GM12878 (cell line): ENCODE measurements around the gene DIAPH2. TPM values are rescaled to one million over a fixed set of nuclear protein-coding genes. Genes with fewer than 3 reads are reported as not detected.

Experiments
- ATAC-seq: fragments of 200-7000 bp; cut with Tn5 transposase; 3 replicates; pipeline ENCODE4 v1.9.1; 2020; ENCODE audit warnings: mild to moderate bottlenecking, moderate library complexity
- BruUV-seq: library from RNA; stranded (reverse); fragments of 400-500 nt; replicated peaks from 2 replicates; lab custom pipeline; 2021; lab: Mats Ljungman, UMichigan
- CTCF ChIA-PET: fragments of 300-600 bp; sonication (Branson Sonifier 250); formaldehyde crosslinking; extraction: SDS; loops from one replicate; lab custom pipeline; 2021; ENCODE audit warnings: inconsistent platforms; lab: Yijun Ruan, JAX
- POLR2A ChIA-PET: fragments of 350-600 bp; formaldehyde crosslinking; extraction: SDS; loops from one replicate; lab custom pipeline; 2021; ENCODE audit warnings: inconsistent platforms; lab: Charles Lee
- RAD21 ChIA-PET: fragments of 300-600 bp; sonication (Branson Sonifier 250); formaldehyde crosslinking; loops from one replicate; lab custom pipeline; 2023; ENCODE audit warnings: antibody characterized with exemption; ENCODE audit not compliant: unreplicated experiment; lab: Charles Lee
- SMC1A ChIA-PET: fragments of 300-600 bp; sonication (Branson Sonifier 250); formaldehyde crosslinking; loops from one replicate; lab custom pipeline; 2023; ENCODE audit not compliant: unreplicated experiment, uncharacterized antibody; lab: Charles Lee
- DNase-seq: peaks from one replicate; pipeline ENCODE4 v3.0.0-alpha.2; 2011; ENCODE audit warnings: low read depth, low spot score
- FAIRE-seq: peaks from 3 replicates; lab custom pipeline; 2011; peaks lifted over from hg19 to GRCh38; lab: Jason Lieb, UNC
- H2AFZ ChIP-seq: 2 replicates; pipeline ENCODE4 v1.6.0; 2011; ENCODE audit warnings: low read depth, low read length, control low read depth; ENCODE audit not compliant: control insufficient read depth
- H3K27ac ChIP-seq: 2 replicates; pipeline ENCODE4 v1.5.1; 2011; ENCODE audit warnings: control low read depth; ENCODE audit not compliant: control insufficient read depth, insufficient read depth
- H3K27me3 ChIP-seq, 2 experiments: replicated peaks in 1 of 2; 2 replicates each; pipeline versions ENCODE4 v1.6.0 to v1.6.1; 2011; ENCODE audit warnings: low read length in 1 of 2; ENCODE audit not compliant: control insufficient read depth in 2 of 2, insufficient read depth in 2 of 2
- H3K36me3 ChIP-seq, 2 experiments: 2 replicates each; pipeline ENCODE4 v1.5.1; 2011; ENCODE audit warnings: low read length in 1 of 2; ENCODE audit not compliant: control insufficient read depth in 2 of 2, insufficient read depth in 2 of 2
- H3K4me1 ChIP-seq: 2 replicates; pipeline ENCODE4 v1.6.1; 2011; ENCODE audit warnings: mild to moderate bottlenecking, low read length, moderate library complexity, mixed read lengths; ENCODE audit not compliant: control insufficient read depth, insufficient read depth
- H3K4me2 ChIP-seq: 2 replicates; pipeline ENCODE4 v1.6.0; 2011; ENCODE audit warnings: control low read depth; ENCODE audit not compliant: control insufficient read depth, insufficient read depth
- H3K4me3 ChIP-seq: fragments of 200-600 bp; sonication (generic); 2 replicates; pipeline ENCODE4 v1.5.1; 2016
- H3K79me2 ChIP-seq: 2 replicates; pipeline ENCODE4 v1.6.0; 2011; ENCODE audit warnings: low read length; ENCODE audit not compliant: control insufficient read depth, insufficient read depth
- H3K9ac ChIP-seq: 2 replicates; pipeline ENCODE4 v1.8.0; 2011; ENCODE audit warnings: low read length, control low read depth, mixed read lengths; ENCODE audit not compliant: control insufficient read depth, insufficient read depth
- H3K9me3 ChIP-seq: replicated peaks from 3 replicates; pipeline ENCODE4 v1.5.1; 2011; ENCODE audit warnings: mild to moderate bottlenecking, low read length; ENCODE audit not compliant: control insufficient read depth, insufficient read depth
- H4K20me1 ChIP-seq: 2 replicates; pipeline ENCODE4 v1.6.0; 2011; ENCODE audit not compliant: control insufficient read depth, insufficient read depth
- CEBPB ChIP-seq, 2 experiments: fragments of 150-350 bp in 1 of 2; IDR thresholded peaks; 2 replicates each; pipeline ENCODE4 v1.6.1; 2012 to 2014; ENCODE audit warnings: low read depth in 2 of 2, low read length in 2 of 2, borderline replicate concordance in 1 of 2, inconsistent platforms in 1 of 2
- EED ChIP-seq: sonication (generic); IDR thresholded peaks from 2 replicates; pipeline ENCODE4 v1.6.1; 2016; ENCODE audit warnings: antibody characterized with exemption, low read depth
- HCFC1 ChIP-seq: fragments of 150-350 bp; IDR thresholded peaks from 2 replicates; pipeline ENCODE4 v1.6.1; 2014; ENCODE audit warnings: low read length
- MTA2 ChIP-seq: fragments of 450-650 bp; IDR thresholded peaks from 2 replicates; pipeline ENCODE4 v1.6.1; 2016; ENCODE audit warnings: low read depth, mild to moderate bottlenecking, moderate library complexity
- REST ChIP-seq: IDR thresholded peaks from 2 replicates; pipeline ENCODE4 v1.6.1; 2012; ENCODE audit warnings: mild to moderate bottlenecking, low read depth, low read length
- SMC3 ChIP-seq: IDR thresholded peaks from 2 replicates; pipeline ENCODE4 v1.6.1; 2011; ENCODE audit warnings: low read length, improper control_type of control experiment, borderline replicate concordance
- YY1 ChIP-seq: IDR thresholded peaks from 2 replicates; pipeline ENCODE4 v1.6.1; 2011; ENCODE audit warnings: low read depth, mild to moderate bottlenecking, low read length
- ZNF217 ChIP-seq: fragments of 450-650 bp; IDR thresholded peaks from 2 replicates; pipeline ENCODE4 v1.6.1; 2017; ENCODE audit warnings: antibody characterized with exemption, mild to moderate bottlenecking
- WGBS: methylation state at CpG from one replicate; pipeline ENCODE4 v1.1.6; 2016; ENCODE audit warnings: low lambda C conversion rate; ENCODE audit not compliant: insufficient replicate concordance, insufficient coverage; ENCODE audit errors: missing lambda C conversion rate; 5-methylcytosine and 5-hydroxymethylcytosine counted together
- in situ Hi-C: fragments of 300-500 bp; cut with MboI; formaldehyde crosslinking; loops from 9 replicates; pipeline ENCODE4 v1.14.3; 2018; ENCODE audit warnings: mixed read lengths
- intact Hi-C: fragments of 100-400 bp; cut with micrococcal nuclease; formaldehyde crosslinking; loops from one replicate; pipeline ENCODE4 v1.14.2; 2022; ENCODE audit not compliant: unreplicated experiment
- polyA plus RNA-seq, 11 experiments: library from polyadenylated mRNA; depleted of rRNA in 4 of 11; unstranded in 6 of 11; stranded (reverse) in 5 of 11; fragments of >200 nt; fragmentation: Nextera tagmentation in 4 of 11; fragmentation: Illumina TruSeq in 1 of 11; extraction: Ambion mirVana in 4 of 11; extraction: Trizol in 1 of 11; gene quantifications; 1 replicate in 1 of 11; 2 replicates in 10 of 11; pipeline versions ENCODE4 v1.2.1 to v1.2.3, GENCODE V29; 2011 to 2016; ENCODE audit warnings: inconsistent platforms in 2 of 11, missing spikeins in 2 of 11, low read depth in 1 of 11
- total RNA-seq, 4 experiments: library from RNA; depleted of rRNA in 3 of 4; stranded (reverse); fragments of >200 nt in 3 of 4; fragmentation: Illumina TruSeq in 1 of 4; extraction: Trizol in 1 of 4; gene quantifications; 2 replicates each; pipeline versions ENCODE4 v1.2.1 to v1.2.3, GENCODE V29; 2013 to 2021
- TF ChIP-seq, protein P1 (sequence below): fragments of 450-650 bp; conservative IDR thresholded peaks from 2 replicates; pipeline ENCODE4 v1.6.1; 2017; ENCODE audit warnings: mild to moderate bottlenecking, moderate library complexity

Gene DIAPH2
- total and polyA plus RNA-seq, 10 of the 15 experiments (the other 5 are each of a cell fraction or from before 2014, with no cell fraction given): 2.2 to 16.6 (median 8.8) TPM

- H3K4me3 ChIP-seq: no peak overlapping the region
- no peaks in the 10 kb centered on the region for H3K9me3 ChIP-seq
- H3K9ac ChIP-seq: no peak overlapping the region
- ChIA-PET CTCF (interaction anchor here (1.7 kb wide), 1 partner anchor 17 kb away, joined by 7 read pairs; no protein-coding TSS in a partner anchor), SMC1A (no interaction called here), POLR2A (no interaction called here), RAD21 (no interaction called here)
- no peak for DNase-seq
- H3K4me2 ChIP-seq: no peak overlapping the region
- no peaks in the 10 kb centered on the region for H4K20me1 ChIP-seq
- 47% methylated on average over 1 of the region's 1 CpG for WGBS
- BruUV-seq: no TSS peak
- H3K36me3 ChIP-seq: no peaks in the 10 kb centered on the region
- no peak for FAIRE-seq
- H3K27ac ChIP-seq: no peak overlapping the region
- intact Hi-C loops: no loop called here
- H2AFZ ChIP-seq: no peak overlapping the region
- ATAC-seq: no peak
- H3K27me3 ChIP-seq: no peaks in the 10 kb centered on the region
- in situ Hi-C loops: no loop called here
- TF ChIP-seq EED (no peak), HCFC1 (no peak), SMC3 (no peak), ZNF217 (no peak), CEBPB (IDR thresholded peaks at IDR 0.05; ENCODE audit: borderline replicate concordance in 1 of 2, low read depth in 2 of 2, low read length in 2 of 2) (no peak), REST (no peak), MTA2 (no peak), YY1 (no peak)
- TF ChIP-seq, protein P1, sequence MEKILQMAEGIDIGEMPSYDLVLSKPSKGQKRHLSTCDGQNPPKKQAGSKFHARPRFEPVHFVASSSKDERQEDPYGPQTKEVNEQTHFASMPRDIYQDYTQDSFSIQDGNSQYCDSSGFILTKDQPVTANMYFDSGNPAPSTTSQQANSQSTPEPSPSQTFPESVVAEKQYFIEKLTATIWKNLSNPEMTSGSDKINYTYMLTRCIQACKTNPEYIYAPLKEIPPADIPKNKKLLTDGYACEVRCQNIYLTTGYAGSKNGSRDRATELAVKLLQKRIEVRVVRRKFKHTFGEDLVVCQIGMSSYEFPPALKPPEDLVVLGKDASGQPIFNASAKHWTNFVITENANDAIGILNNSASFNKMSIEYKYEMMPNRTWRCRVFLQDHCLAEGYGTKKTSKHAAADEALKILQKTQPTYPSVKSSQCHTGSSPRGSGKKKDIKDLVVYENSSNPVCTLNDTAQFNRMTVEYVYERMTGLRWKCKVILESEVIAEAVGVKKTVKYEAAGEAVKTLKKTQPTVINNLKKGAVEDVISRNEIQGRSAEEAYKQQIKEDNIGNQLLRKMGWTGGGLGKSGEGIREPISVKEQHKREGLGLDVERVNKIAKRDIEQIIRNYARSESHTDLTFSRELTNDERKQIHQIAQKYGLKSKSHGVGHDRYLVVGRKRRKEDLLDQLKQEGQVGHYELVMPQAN: no peak
- no peaks in the 10 kb centered on the region for H3K79me2 ChIP-seq
- H3K4me1 ChIP-seq: no peaks in the 10 kb centered on the region
Measured at GRCh38 chrX:97431281-97431680, 746.6 kb downstream of the DIAPH2 start.
